ENCODE data around the gene RPUSD1. TPM values are rescaled to one million over a fixed set of nuclear protein-coding genes. Genes with fewer than 3 reads are reported as not detected.
"Not testable (repeated sequence)": the region's sequence is repeated elsewhere in the genome, so short reads cannot be mapped to it uniquely, and the experiment has no call there.

RPUSD1 gene
- polyA plus RNA-seq, 1 donor (not counting 4 experiments of a cell fraction or from before 2014, with no cell fraction given) = 11.9 TPM

DNA sequence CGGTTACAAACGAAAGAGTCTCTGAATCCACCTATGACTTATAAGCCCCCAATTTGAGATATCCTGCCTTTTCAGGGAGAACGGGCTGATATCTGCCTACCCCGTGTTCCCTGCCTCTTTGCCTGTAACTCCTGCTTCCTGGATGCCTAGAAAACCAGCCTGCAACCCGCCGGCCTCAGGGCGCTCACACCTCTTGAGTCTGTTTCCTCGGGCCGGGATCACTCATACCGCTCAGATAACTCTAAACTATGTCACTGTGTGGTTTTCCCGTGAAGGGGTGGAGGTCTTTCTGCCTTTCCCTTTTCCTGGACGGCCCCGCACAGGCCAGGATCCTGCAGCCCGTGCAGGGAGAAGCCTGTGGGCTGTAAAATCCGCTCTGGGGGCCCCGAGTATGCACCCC, 10.4 kb downstream of the RPUSD1 start:
- no peaks in the 10 kb centered on the region for H3K9me3 ChIP-seq (ENCODE audit: control insufficient read depth, low read depth, low read length)
- H3K4me1 ChIP-seq (ENCODE audit: control insufficient read depth, extremely low read depth, insufficient read depth, low read length) = peaks cover 11% of the 10 kb centered on the region
- no peak for FAIRE-seq
- H3K4me3 ChIP-seq (ENCODE audit: control insufficient read depth in 2 of 3, extremely low read depth in 1 of 3, insufficient read depth in 2 of 3, low read depth in 1 of 3, low read length in 3 of 3) = no peak overlapping the region
- H3K36me3 ChIP-seq (ENCODE audit: control insufficient read depth in 2 of 2, extremely low read depth in 1 of 2, insufficient read depth in 2 of 2, low read length in 2 of 2) = no peaks in the 10 kb centered on the region
- peaks cover 15% of the 10 kb centered on the region for H3K27me3 ChIP-seq (ENCODE audit: control insufficient read depth, extremely low read depth, insufficient read depth, low read length)
- no peak overlapping the region for H3K9ac ChIP-seq (ENCODE audit: control insufficient read depth, extremely low read depth, insufficient read depth, low read length)
- no peak overlapping the region for H3K4me2 ChIP-seq (ENCODE audit: control insufficient read depth, extremely low read depth, insufficient read depth, low read depth, low read length)
- no peak for TF ChIP-seq CTCF (optimal IDR thresholded peaks at IDR 0.05 in 1 of 3, IDR thresholded peaks at IDR 0.05 in 1 of 3, conservative IDR thresholded peaks at IDR 0.05 in 1 of 3; ENCODE audit: extremely low read depth in 1 of 3, insufficient read depth in 2 of 3, low read length in 3 of 3)
- TF ChIP-seq EZH2 (IDR thresholded peaks at IDR 0.05; ENCODE audit: low read length) = no peak
- no peaks in the 10 kb centered on the region for H4K20me1 ChIP-seq (ENCODE audit: control insufficient read depth, extremely low read depth, insufficient read depth, low read length)
- dilution Hi-C loops (cut with MboI; ENCODE audit: extremely low pct_ligation_motif_present, low sequenced_read_pairs) = no loop called here
- H3K27ac ChIP-seq (ENCODE audit: control insufficient read depth, insufficient read depth, low read length) = no peak overlapping the region
- no peak overlapping the region for H2AFZ ChIP-seq (ENCODE audit: control insufficient read depth, low read length)
- no peaks in the 10 kb centered on the region for H3K79me2 ChIP-seq (ENCODE audit: control insufficient read depth, insufficient read depth, low read length)
- no peak for DNase-seq (ENCODE audit: low read depth, low spot score)
- no peaks in the 10 kb centered on the region for H3K9me1 ChIP-seq (ENCODE audit: control insufficient read depth, extremely low read depth, insufficient read depth, low read length)

GRCh38 chr16:776824-777223, 11.4 kb downstream of the RPUSD1 start:
- no peak overlapping the region for H3K27ac ChIP-seq (ENCODE audit: control insufficient read depth, insufficient read depth, low read length)
- no peaks in the 10 kb centered on the region for H3K36me3 ChIP-seq (ENCODE audit: control insufficient read depth in 2 of 2, extremely low read depth in 1 of 2, insufficient read depth in 2 of 2, low read length in 2 of 2)
- DNase-seq (ENCODE audit: low read depth, low spot score) (no peak), FAIRE-seq (no peak)
- peaks cover 7% of the 10 kb centered on the region for H3K27me3 ChIP-seq (ENCODE audit: control insufficient read depth, extremely low read depth, insufficient read depth, low read length)
- H3K9me1 ChIP-seq (ENCODE audit: control insufficient read depth, extremely low read depth, insufficient read depth, low read length) = no peaks in the 10 kb centered on the region
- no peak overlapping the region for H3K4me3 ChIP-seq (ENCODE audit: control insufficient read depth in 2 of 3, extremely low read depth in 1 of 3, insufficient read depth in 2 of 3, low read depth in 1 of 3, low read length in 3 of 3)
- H3K9ac ChIP-seq (ENCODE audit: control insufficient read depth, extremely low read depth, insufficient read depth, low read length) = no peak overlapping the region
- peaks cover 6% of the 10 kb centered on the region for H3K4me1 ChIP-seq (ENCODE audit: control insufficient read depth, extremely low read depth, insufficient read depth, low read length)
- dilution Hi-C loops (cut with MboI; ENCODE audit: extremely low pct_ligation_motif_present, low sequenced_read_pairs) = no loop called here
- H3K4me2 ChIP-seq (ENCODE audit: control insufficient read depth, extremely low read depth, insufficient read depth, low read depth, low read length) = no peak overlapping the region
- TF ChIP-seq EZH2 (IDR thresholded peaks at IDR 0.05; ENCODE audit: low read length) (no peak), CTCF (optimal IDR thresholded peaks at IDR 0.05 in 1 of 3, IDR thresholded peaks at IDR 0.05 in 1 of 3, conservative IDR thresholded peaks at IDR 0.05 in 1 of 3; ENCODE audit: extremely low read depth in 1 of 3, insufficient read depth in 2 of 3, low read length in 3 of 3) (no peak)
- H3K9me3 ChIP-seq (ENCODE audit: control insufficient read depth, low read depth, low read length) = no peaks in the 10 kb centered on the region
- no peaks in the 10 kb centered on the region for H3K79me2 ChIP-seq (ENCODE audit: control insufficient read depth, insufficient read depth, low read length)
- no peak overlapping the region for H2AFZ ChIP-seq (ENCODE audit: control insufficient read depth, low read length)
- H4K20me1 ChIP-seq (ENCODE audit: control insufficient read depth, extremely low read depth, insufficient read depth, low read length) = no peaks in the 10 kb centered on the region

GRCh38 chr16:776298-776697, 11.9 kb downstream of the RPUSD1 start:
- H4K20me1 ChIP-seq (ENCODE audit: control insufficient read depth, extremely low read depth, insufficient read depth, low read length); H2AFZ ChIP-seq (ENCODE audit: control insufficient read depth, low read length); H3K27me3 ChIP-seq (ENCODE audit: control insufficient read depth, extremely low read depth, insufficient read depth, low read length); H3K4me1 ChIP-seq (ENCODE audit: control insufficient read depth, extremely low read depth, insufficient read depth, low read length); H3K9me1 ChIP-seq (ENCODE audit: control insufficient read depth, extremely low read depth, insufficient read depth, low read length); H3K4me2 ChIP-seq (ENCODE audit: control insufficient read depth, extremely low read depth, insufficient read depth, low read depth, low read length); H3K27ac ChIP-seq (ENCODE audit: control insufficient read depth, insufficient read depth, low read length); H3K9me3 ChIP-seq (ENCODE audit: control insufficient read depth, low read depth, low read length); H3K9ac ChIP-seq (ENCODE audit: control insufficient read depth, extremely low read depth, insufficient read depth, low read length); FAIRE-seq; dilution Hi-C loops (cut with MboI; ENCODE audit: extremely low pct_ligation_motif_present, low sequenced_read_pairs); H3K79me2 ChIP-seq (ENCODE audit: control insufficient read depth, insufficient read depth, low read length); H3K4me3 ChIP-seq (ENCODE audit: control insufficient read depth in 2 of 3, extremely low read depth in 1 of 3, insufficient read depth in 2 of 3, low read depth in 1 of 3, low read length in 3 of 3); DNase-seq (ENCODE audit: low read depth, low spot score); H3K36me3 ChIP-seq (ENCODE audit: control insufficient read depth in 2 of 2, extremely low read depth in 1 of 2, insufficient read depth in 2 of 2, low read length in 2 of 2): not testable (repeated sequence)

Data from keratinocyte (primary cell).